Fibroblast of lung (primary cell): ENCODE measurements around the gene ZNF384.

Experiments used
- CTCF ChIP-seq, 2 donors: IDR thresholded peaks in 1 of 2; conservative IDR thresholded peaks in 1 of 2; 1 replicate in 1 of 2; 2 replicates in 1 of 2; pipeline ENCODE4 v1.5.1; 2011 to 2012; ENCODE audit warnings: low read length in 2 of 2, control low read depth in 1 of 2, inconsistent platforms in 1 of 2, low read depth in 1 of 2, mild to moderate bottlenecking in 1 of 2
- EZH2 ChIP-seq: IDR thresholded peaks from 2 replicates; pipeline ENCODE4 v1.5.1; 2012; ENCODE audit warnings: low read length, control low read depth, mild to moderate bottlenecking; ENCODE audit errors: missing control alignments

- peak in 1 of 2 donors; percentile 26 for TF ChIP-seq CTCF (conservative IDR thresholded peaks at IDR 0.05 in 1 of 2, IDR thresholded peaks at IDR 0.05 in 1 of 2; ENCODE audit: low read depth in 1 of 2, low read length in 2 of 2)
- no peak for TF ChIP-seq EZH2
Measured at GRCh38 chr12:6644903-6645302, 44.3 kb downstream of the ZNF384 start.
